Keratinocyte (primary cell): Measurements from ENCODE around the gene GRB10. TPM values are rescaled to one million over a fixed set of nuclear protein-coding genes. Genes with fewer than 3 reads are reported as not detected.

ENCODE experiments used
- DNase-seq: peaks from one replicate; pipeline ENCODE4 v3.0.0-alpha.2; 2011; ENCODE audit warnings: low read depth, missing footprints, low spot score
- FAIRE-seq: peaks from 2 replicates; lab custom pipeline; 2011; peaks lifted over from hg19 to GRCh38; lab: Jason Lieb, UNC
- H2AFZ ChIP-seq: 2 replicates; pipeline ENCODE4 v1.6.0; 2012; ENCODE audit warnings: low read length, control low read depth, inconsistent platforms; ENCODE audit not compliant: control insufficient read depth
- H3K27ac ChIP-seq: 2 replicates; pipeline ENCODE4 v1.5.1; 2011; ENCODE audit warnings: low read length; ENCODE audit not compliant: control insufficient read depth, insufficient read depth
- H3K27me3 ChIP-seq: 3 replicates; pipeline ENCODE4 v1.6.0; 2011; ENCODE audit warnings: low read length; ENCODE audit not compliant: control insufficient read depth, insufficient read depth; ENCODE audit errors: extremely low read depth
- H3K36me3 ChIP-seq, 2 experiments: 2 replicates in 1 of 2; 3 replicates in 1 of 2; pipeline ENCODE4 v1.5.1; 2011; ENCODE audit warnings: low read length in 2 of 2, mild to moderate bottlenecking in 1 of 2; ENCODE audit not compliant: control insufficient read depth in 2 of 2, insufficient read depth in 2 of 2; ENCODE audit errors: extremely low read depth in 1 of 2
- H3K4me1 ChIP-seq: 3 replicates; pipeline ENCODE4 v1.5.1; 2011; ENCODE audit warnings: low read length; ENCODE audit not compliant: control insufficient read depth, insufficient read depth; ENCODE audit errors: extremely low read depth
- H3K4me2 ChIP-seq: 3 replicates; pipeline ENCODE4 v1.6.0; 2011; ENCODE audit warnings: low read depth, low read length; ENCODE audit not compliant: control insufficient read depth, insufficient read depth; ENCODE audit errors: extremely low read depth
- H3K4me3 ChIP-seq, 3 experiments: fragments of 200-600 bp in 1 of 3; sonication (generic) in 1 of 3; 2 replicates in 2 of 3; 3 replicates in 1 of 3; pipeline ENCODE4 v1.5.1; 2011 to 2016; ENCODE audit warnings: low read length in 3 of 3, mild to moderate bottlenecking in 3 of 3, control low read depth in 2 of 3, inconsistent platforms in 1 of 3, low read depth in 1 of 3, mixed read lengths in 1 of 3, mixed run types in 1 of 3, moderate library complexity in 1 of 3; ENCODE audit not compliant: control insufficient read depth in 2 of 3, insufficient read depth in 2 of 3; ENCODE audit errors: extremely low read depth in 1 of 3
- H3K79me2 ChIP-seq: 2 replicates; pipeline ENCODE4 v1.6.0; 2012; ENCODE audit warnings: low read length; ENCODE audit not compliant: control insufficient read depth, insufficient read depth
- H3K9ac ChIP-seq: 3 replicates; pipeline ENCODE4 v1.6.0; 2011; ENCODE audit warnings: low read length; ENCODE audit not compliant: control insufficient read depth, insufficient read depth; ENCODE audit errors: extremely low read depth
- H3K9me1 ChIP-seq: 3 replicates; pipeline ENCODE4 v1.6.0; 2011; ENCODE audit warnings: low read length; ENCODE audit not compliant: control insufficient read depth, insufficient read depth; ENCODE audit errors: extremely low read depth
- H3K9me3 ChIP-seq: 2 replicates; pipeline ENCODE4 v1.5.1; 2012; ENCODE audit warnings: low read depth, low read length; ENCODE audit not compliant: control insufficient read depth
- H4K20me1 ChIP-seq: 3 replicates; pipeline ENCODE4 v1.6.0; 2011; ENCODE audit warnings: low read length; ENCODE audit not compliant: control insufficient read depth, insufficient read depth; ENCODE audit errors: extremely low read depth
- EZH2 ChIP-seq: IDR thresholded peaks from one replicate; pipeline ENCODE4 v1.6.1; 2012; ENCODE audit warnings: inconsistent platforms, mild to moderate bottlenecking, low read length, moderate library complexity
- dilution Hi-C: fragments of 300-500 bp; cut with MboI; formaldehyde crosslinking; loops from one replicate; pipeline ENCODE4 v1.7.0; 2020; ENCODE audit warnings: low sequenced_read_pairs; ENCODE audit not compliant: extremely low pct_ligation_motif_present
- polyA plus RNA-seq, 5 experiments: library from polyadenylated mRNA; depleted of rRNA in 3 of 5; stranded (reverse) in 3 of 5; stranded (forward) in 1 of 5; unstranded in 1 of 5; fragments of >200 nt; gene quantifications; 1 replicate in 1 of 5; 2 replicates in 3 of 5; 3 replicates in 1 of 5; pipeline versions ENCODE4 v1.2.1 to v1.2.3, GENCODE V29; 2011 to 2012; ENCODE audit warnings: missing spikeins in 2 of 5, low read depth in 1 of 5, low replicate concordance in 1 of 5
- TF ChIP-seq, protein P1 (sequence below), 3 experiments: IDR thresholded peaks in 1 of 3; conservative IDR thresholded peaks in 1 of 3; optimal IDR thresholded peaks in 1 of 3; 2 replicates in 2 of 3; 3 replicates in 1 of 3; pipeline versions ENCODE3 to v1.5.1; 2011; ENCODE audit warnings: low read length in 3 of 3, mild to moderate bottlenecking in 3 of 3, moderate library complexity in 2 of 3, control low read depth in 1 of 3, inconsistent platforms in 1 of 3; ENCODE audit not compliant: insufficient read depth in 2 of 3; ENCODE audit errors: extremely low read depth in 1 of 3

The GRB10 gene
- polyA plus RNA-seq, 1 donor (not counting 4 experiments of a cell fraction or from before 2014, with no cell fraction given): 4.4 TPM

- Histone ChIP-seq H3K79me2 (no peaks in the 10 kb centered on the region), H3K27me3 (no peaks in the 10 kb centered on the region), H3K36me3 (no peaks in the 10 kb centered on the region), H3K9me3 (no peaks in the 10 kb centered on the region), H3K4me2 (no peak overlapping the region), H4K20me1 (no peaks in the 10 kb centered on the region), H2AFZ (no peak overlapping the region), H3K27ac (no peak overlapping the region), H3K9me1 (no peaks in the 10 kb centered on the region), H3K9ac (no peak overlapping the region), H3K4me3 (no peak overlapping the region), H3K4me1 (no peaks in the 10 kb centered on the region)
- FAIRE-seq: no peak
- dilution Hi-C loops: no loop called here
- TF ChIP-seq, protein P1, sequence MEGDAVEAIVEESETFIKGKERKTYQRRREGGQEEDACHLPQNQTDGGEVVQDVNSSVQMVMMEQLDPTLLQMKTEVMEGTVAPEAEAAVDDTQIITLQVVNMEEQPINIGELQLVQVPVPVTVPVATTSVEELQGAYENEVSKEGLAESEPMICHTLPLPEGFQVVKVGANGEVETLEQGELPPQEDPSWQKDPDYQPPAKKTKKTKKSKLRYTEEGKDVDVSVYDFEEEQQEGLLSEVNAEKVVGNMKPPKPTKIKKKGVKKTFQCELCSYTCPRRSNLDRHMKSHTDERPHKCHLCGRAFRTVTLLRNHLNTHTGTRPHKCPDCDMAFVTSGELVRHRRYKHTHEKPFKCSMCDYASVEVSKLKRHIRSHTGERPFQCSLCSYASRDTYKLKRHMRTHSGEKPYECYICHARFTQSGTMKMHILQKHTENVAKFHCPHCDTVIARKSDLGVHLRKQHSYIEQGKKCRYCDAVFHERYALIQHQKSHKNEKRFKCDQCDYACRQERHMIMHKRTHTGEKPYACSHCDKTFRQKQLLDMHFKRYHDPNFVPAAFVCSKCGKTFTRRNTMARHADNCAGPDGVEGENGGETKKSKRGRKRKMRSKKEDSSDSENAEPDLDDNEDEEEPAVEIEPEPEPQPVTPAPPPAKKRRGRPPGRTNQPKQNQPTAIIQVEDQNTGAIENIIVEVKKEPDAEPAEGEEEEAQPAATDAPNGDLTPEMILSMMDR (optimal IDR thresholded peaks at IDR 0.05 in 1 of 3, IDR thresholded peaks at IDR 0.05 in 1 of 3, conservative IDR thresholded peaks at IDR 0.05 in 1 of 3; ENCODE audit: extremely low read depth in 1 of 3, insufficient read depth in 2 of 3, low read length in 3 of 3): no peak
- TF ChIP-seq EZH2: no peak
- DNase-seq: no peak
These were observed 163.0 kb downstream of the GRB10 start for GRCh38 chr7:50619684-50620083.

GRCh38 chr7:50618281-50618680, 164.4 kb downstream of the GRB10 start:
- FAIRE-seq (no peak), DNase-seq (no peak)
- H3K27me3 ChIP-seq: no peaks in the 10 kb centered on the region
- H3K9me1 ChIP-seq: no peaks in the 10 kb centered on the region
- H4K20me1 ChIP-seq: no peaks in the 10 kb centered on the region
- H2AFZ ChIP-seq: no peak overlapping the region
- no peak overlapping the region for H3K4me3 ChIP-seq
- no peak for TF ChIP-seq EZH2
- TF ChIP-seq, protein P1 (optimal IDR thresholded peaks at IDR 0.05 in 1 of 3, IDR thresholded peaks at IDR 0.05 in 1 of 3, conservative IDR thresholded peaks at IDR 0.05 in 1 of 3; ENCODE audit: extremely low read depth in 1 of 3, insufficient read depth in 2 of 3, low read length in 3 of 3): no peak
- H3K9me3 ChIP-seq: no peaks in the 10 kb centered on the region
- dilution Hi-C loops: no loop called here
- H3K79me2 ChIP-seq: no peaks in the 10 kb centered on the region
- H3K36me3 ChIP-seq: peaks cover 0 to 1% of the 10 kb centered on the region in 2 experiments
- no peak overlapping the region for H3K4me2 ChIP-seq
- H3K4me1 ChIP-seq: no peaks in the 10 kb centered on the region
- H3K27ac ChIP-seq: no peak overlapping the region
- no peak overlapping the region for H3K9ac ChIP-seq
